IPS-15b (cell line): ENCODE results near the gene CDNF.

ENCODE experiments used
- H3K27me3 ChIP-seq: one replicate; pipeline ENCODE4 v1.6.1; 2013; ENCODE audit warnings: low read length; ENCODE audit not compliant: control insufficient read depth, insufficient read depth
- H3K36me3 ChIP-seq: one replicate; pipeline ENCODE4 v1.6.1; 2013; ENCODE audit warnings: low read length; ENCODE audit not compliant: control insufficient read depth, insufficient read depth
- H3K4me1 ChIP-seq: one replicate; pipeline ENCODE4 v1.6.1; 2013; ENCODE audit warnings: mild to moderate bottlenecking, low read length; ENCODE audit not compliant: control insufficient read depth, insufficient read depth
- H3K4me3 ChIP-seq: one replicate; pipeline ENCODE4 v1.5.1; 2013; ENCODE audit warnings: low read depth, low read length
- H3K9ac ChIP-seq: one replicate; pipeline ENCODE4 v1.6.1; 2013; ENCODE audit warnings: low read depth, mild to moderate bottlenecking, low read length
- H3K9me3 ChIP-seq: one replicate; pipeline ENCODE4 v1.6.1; 2013; ENCODE audit warnings: mild to moderate bottlenecking, low read length; ENCODE audit not compliant: control insufficient read depth, insufficient read depth

Gene CDNF

DNA sequence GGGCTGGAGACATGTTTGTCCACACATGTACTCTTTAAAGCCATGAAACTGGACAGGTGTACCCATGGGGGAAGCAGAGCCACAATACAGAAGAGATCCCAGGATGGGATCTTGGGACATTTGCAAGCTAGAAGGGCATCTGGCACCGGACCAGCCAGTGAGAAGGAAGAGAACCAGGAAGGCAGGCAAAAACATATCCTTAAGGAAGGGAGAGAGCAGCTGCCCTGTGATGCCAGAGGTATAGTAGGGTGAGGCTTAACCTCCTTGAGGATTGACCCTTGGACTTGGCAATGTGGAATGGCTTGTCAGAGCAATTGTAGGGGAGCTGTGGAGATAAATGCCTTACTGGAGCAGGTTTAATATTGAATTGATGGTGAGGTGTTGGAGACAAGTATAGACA lies 23.0 kb upstream of the CDNF start:
- H3K36me3 ChIP-seq, result no peaks in the 10 kb centered on the region

DNA sequence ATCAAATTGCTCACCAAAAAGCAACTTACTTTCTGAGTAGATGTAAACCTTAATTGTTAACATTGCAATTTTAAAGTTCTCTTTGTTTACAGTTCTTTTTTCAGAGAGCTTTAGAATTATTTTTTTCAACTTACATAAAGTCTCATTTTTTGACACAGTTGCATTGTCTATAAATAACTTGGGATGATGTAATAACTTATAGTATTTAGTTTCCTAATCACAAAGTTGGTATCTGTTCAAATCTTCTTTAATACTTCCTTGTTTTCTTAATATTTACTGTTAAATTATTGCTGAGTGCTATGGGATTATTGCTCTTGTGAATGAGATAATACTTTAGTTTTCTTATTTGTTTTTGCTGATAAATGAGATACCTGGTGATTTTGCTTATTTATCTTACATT lies 21.9 kb upstream of the CDNF start:
- Histone ChIP-seq H3K36me3 (no peaks in the 10 kb centered on the region), H3K4me3 (no peak overlapping the region), H3K9ac (no peak overlapping the region), H3K27me3 (no peaks in the 10 kb centered on the region), H3K4me1 (no peaks in the 10 kb centered on the region), H3K9me3 (no peaks in the 10 kb centered on the region)

More for the DNA sequence above, 23.0 kb upstream of the CDNF start:
- H3K27me3 ChIP-seq, result no peaks in the 10 kb centered on the region
- no peaks in the 10 kb centered on the region for H3K4me1 ChIP-seq
- H3K9me3 ChIP-seq, result no peaks in the 10 kb centered on the region
- H3K9ac ChIP-seq, result no peak overlapping the region
- H3K4me3 ChIP-seq, result no peak overlapping the region

DNA sequence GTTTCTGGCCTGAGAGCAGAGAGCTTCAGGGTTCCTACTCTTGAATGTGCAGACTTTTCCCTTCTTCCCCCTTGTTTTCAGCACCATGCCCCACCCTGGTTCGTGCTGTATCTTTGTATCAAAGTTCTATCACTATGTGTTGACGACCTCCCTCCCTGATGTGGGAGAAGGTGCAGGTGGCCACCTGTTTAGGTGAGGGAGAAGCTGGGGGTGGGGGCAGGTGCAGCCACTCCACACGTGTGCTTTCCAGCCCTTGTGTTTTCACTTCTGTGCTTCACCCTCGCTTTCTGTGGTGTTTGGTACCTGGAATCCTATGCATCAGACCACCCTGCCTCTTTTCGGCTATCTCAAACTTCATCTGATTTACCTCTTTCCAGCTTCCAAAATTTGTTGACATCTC lies 21.2 kb upstream of the CDNF start:
- H3K9ac ChIP-seq, result no peak overlapping the region
- no peak overlapping the region for H3K4me3 ChIP-seq
- no peaks in the 10 kb centered on the region for H3K27me3 ChIP-seq
- no peaks in the 10 kb centered on the region for H3K4me1 ChIP-seq
- H3K36me3 ChIP-seq, result no peaks in the 10 kb centered on the region
- no peaks in the 10 kb centered on the region for H3K9me3 ChIP-seq

DNA sequence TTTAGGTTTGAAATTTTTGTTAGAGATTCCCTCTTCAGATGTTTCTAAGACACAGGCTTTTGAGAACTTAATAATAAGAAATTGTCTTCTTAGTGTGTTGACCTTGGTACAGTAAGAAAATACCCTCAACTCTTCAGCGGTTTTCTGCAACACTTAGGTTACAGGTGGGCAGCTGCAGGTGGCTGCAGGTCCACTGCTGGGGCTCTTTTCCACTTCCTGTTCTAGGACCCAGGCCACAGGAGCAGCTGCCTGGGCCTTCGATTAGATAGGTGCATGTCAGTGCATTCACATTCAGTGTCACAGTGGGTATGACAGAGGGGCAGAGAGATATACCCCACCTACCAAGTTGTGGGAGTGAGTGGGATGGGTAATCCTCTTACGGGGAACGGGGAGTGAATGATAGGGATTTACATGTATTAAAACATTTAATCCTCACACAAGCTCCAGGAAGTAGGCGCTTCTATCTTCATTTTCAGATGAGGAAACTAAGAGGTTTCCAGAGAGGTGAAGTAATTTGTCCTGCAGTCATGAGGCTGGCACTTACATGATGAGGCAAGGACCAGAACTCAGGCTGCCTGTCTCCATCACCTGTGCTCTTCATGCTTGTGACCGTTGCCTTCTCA lies 20.6 kb upstream of the CDNF start:
- H3K4me1 ChIP-seq, result no peaks in the 10 kb centered on the region
- no peak overlapping the region for H3K4me3 ChIP-seq
- H3K36me3 ChIP-seq, result no peaks in the 10 kb centered on the region
- no peaks in the 10 kb centered on the region for H3K27me3 ChIP-seq
- H3K9me3 ChIP-seq, result no peaks in the 10 kb centered on the region
- H3K9ac ChIP-seq, result no peak overlapping the region

DNA sequence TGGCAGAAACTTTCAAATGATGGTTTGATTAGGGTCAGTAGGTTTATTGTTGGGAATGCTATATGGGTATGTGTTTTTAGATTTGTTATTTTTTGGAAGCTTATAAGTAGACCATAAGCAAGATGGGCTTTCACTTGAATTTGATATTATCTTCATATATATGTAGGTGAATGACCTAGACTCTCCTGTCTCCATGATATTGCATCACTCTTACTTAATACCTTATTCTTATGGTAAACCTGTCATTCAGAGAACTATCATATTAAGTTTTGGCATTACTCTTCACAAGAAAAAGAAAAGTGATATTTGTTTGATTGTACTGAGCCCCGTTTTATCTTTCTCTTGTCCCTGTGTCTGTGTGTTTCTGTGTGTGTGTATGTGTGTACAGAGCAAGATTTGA lies 17.6 kb upstream of the CDNF start:
- H3K36me3 ChIP-seq, result no peaks in the 10 kb centered on the region

DNA sequence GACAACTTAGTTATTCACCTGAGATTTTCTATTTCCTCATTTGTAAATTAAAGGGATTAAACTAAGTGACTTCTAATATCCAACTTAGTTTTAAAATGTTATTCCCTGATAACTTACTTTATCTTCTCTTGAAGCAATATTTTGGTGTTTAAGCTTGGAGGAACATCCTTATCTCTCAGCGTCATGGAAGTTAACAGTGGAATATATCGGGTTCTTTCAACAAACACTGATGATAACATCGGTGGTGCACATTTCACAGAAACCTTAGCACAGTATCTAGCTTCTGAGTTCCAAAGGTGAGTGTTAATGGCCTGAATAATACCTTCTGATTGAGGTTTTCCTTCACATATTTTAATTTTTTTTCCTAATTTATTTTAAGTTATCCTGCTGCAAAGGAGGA lies 14.4 kb upstream of the CDNF start:
- Histone ChIP-seq H3K36me3 (no peaks in the 10 kb centered on the region), H3K9ac (no peak overlapping the region), H3K4me1 (no peaks in the 10 kb centered on the region), H3K4me3 (no peak overlapping the region), H3K27me3 (no peaks in the 10 kb centered on the region), H3K9me3 (no peaks in the 10 kb centered on the region)

More for the DNA sequence above, 17.6 kb upstream of the CDNF start:
- no peaks in the 10 kb centered on the region for H3K4me1 ChIP-seq
- H3K4me3 ChIP-seq, result no peak overlapping the region
- H3K27me3 ChIP-seq, result no peaks in the 10 kb centered on the region
- no peaks in the 10 kb centered on the region for H3K9me3 ChIP-seq
- H3K9ac ChIP-seq, result no peak overlapping the region

DNA sequence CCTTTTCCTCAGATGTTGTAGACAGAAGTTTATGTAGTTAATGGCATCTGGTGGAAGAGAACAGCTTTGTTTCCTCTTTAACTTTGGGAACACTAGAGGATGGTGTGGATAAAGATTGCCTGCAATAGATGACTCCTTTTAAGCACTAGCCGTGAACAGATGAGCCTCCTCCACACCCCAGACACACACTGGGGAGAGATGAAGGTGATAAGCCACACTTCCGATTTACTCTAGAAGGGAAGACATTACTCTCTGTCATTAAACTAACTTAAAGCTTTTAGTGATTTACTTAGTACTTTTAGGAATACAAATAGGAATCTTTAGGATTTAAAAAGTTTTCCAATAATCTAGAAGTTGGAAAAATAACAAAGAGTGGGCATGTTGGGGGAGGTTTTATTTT lies 7.1 kb upstream of the CDNF start:
- Histone ChIP-seq H3K27me3 (no peaks in the 10 kb centered on the region), H3K9me3 (no peaks in the 10 kb centered on the region), H3K4me3 (no peak overlapping the region), H3K9ac (no peak overlapping the region), H3K4me1 (no peaks in the 10 kb centered on the region), H3K36me3 (peaks cover 27% of the 10 kb centered on the region)

DNA sequence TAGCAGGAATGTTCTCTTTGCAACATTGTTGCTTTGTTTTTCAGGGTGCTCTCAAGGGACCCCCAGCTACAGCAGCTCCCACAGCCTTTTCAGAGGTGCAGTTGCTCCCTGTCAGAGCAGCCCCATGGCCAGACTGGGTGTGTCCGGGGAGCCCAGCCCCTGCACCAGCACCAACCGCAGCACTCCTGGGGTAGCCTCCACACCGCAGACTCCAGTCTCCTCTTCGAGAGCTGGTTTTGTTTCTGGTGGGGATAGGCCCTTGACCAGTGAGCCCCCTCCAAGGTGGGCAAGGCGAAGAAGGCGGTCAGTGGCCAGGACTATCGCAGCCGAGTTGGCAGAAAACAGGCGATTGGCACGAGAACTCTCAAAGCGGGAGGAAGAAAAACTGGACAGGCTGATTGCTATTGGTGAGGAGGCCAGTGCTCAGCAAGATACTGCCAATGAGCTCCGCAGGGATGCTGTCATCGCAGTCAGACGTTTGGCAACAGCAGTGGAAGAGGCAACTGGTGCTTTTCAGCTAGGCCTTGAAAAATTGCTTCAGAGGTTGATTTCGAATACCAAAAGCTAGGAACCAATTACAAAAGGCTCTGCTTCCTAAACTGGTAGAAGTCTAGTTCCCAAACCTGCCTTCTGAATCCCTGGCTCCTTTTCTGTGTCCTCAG lies 5.6 kb upstream of the CDNF start:
- H3K4me1 ChIP-seq, result peaks cover 2% of the 10 kb centered on the region
- H3K9ac ChIP-seq, result no peak overlapping the region
- no peaks in the 10 kb centered on the region for H3K27me3 ChIP-seq
- H3K9me3 ChIP-seq, result no peaks in the 10 kb centered on the region
- H3K4me3 ChIP-seq, result no peak overlapping the region
- peaks cover 27% of the 10 kb centered on the region for H3K36me3 ChIP-seq

DNA sequence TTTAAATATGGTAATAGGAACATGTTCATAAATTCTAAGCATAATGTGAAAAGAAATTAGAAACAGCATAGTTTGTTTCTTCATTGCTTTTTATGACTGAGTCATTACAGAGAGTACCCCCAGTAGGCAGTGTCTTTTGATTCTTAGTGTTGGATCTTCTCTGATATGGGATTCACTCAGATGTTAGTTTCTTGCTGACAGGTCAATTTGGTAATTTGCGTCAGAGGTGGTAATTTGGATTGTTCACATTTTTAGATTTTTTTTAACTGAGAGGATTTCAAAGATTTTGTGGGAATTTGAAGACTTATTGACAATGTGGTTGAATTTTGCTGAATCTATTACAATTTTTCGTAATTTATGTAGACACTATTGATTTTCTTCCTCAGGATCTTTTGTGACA lies 2.3 kb upstream of the CDNF start:
- peaks cover 25% of the 10 kb centered on the region for H3K36me3 ChIP-seq
- H3K9ac ChIP-seq, result no peak overlapping the region
- H3K9me3 ChIP-seq, result no peaks in the 10 kb centered on the region
- H3K4me1 ChIP-seq, result peaks cover 2% of the 10 kb centered on the region
- H3K27me3 ChIP-seq, result no peaks in the 10 kb centered on the region
- no peak overlapping the region for H3K4me3 ChIP-seq

DNA sequence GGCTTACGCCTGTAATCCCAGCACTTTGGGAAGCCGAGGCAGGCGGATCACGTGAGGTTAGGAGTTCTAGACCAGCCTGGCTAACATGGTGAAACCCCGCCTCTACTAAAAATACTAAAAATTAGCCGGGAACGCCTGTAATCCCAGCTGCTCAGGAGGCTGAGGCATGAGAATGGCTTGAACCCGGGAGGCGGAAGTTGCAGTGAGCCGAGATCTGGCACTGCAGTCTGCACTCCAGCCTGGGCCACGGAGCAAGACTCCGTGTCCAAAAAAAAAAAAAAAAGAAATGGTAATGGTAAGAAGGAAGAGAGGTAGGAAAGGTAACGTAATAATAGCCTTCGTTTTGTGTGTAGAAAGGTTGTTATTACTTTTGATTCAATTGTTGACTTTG lies 1.5 kb upstream of the CDNF start:
- Histone ChIP-seq H3K4me3 (peak overlapping the region; percentile 95), H3K4me1 (peaks cover 2% of the 10 kb centered on the region), H3K36me3 (peaks cover 25% of the 10 kb centered on the region), H3K9me3 (no peaks in the 10 kb centered on the region), H3K9ac (peak overlapping the region; percentile 96), H3K27me3 (no peaks in the 10 kb centered on the region)

DNA sequence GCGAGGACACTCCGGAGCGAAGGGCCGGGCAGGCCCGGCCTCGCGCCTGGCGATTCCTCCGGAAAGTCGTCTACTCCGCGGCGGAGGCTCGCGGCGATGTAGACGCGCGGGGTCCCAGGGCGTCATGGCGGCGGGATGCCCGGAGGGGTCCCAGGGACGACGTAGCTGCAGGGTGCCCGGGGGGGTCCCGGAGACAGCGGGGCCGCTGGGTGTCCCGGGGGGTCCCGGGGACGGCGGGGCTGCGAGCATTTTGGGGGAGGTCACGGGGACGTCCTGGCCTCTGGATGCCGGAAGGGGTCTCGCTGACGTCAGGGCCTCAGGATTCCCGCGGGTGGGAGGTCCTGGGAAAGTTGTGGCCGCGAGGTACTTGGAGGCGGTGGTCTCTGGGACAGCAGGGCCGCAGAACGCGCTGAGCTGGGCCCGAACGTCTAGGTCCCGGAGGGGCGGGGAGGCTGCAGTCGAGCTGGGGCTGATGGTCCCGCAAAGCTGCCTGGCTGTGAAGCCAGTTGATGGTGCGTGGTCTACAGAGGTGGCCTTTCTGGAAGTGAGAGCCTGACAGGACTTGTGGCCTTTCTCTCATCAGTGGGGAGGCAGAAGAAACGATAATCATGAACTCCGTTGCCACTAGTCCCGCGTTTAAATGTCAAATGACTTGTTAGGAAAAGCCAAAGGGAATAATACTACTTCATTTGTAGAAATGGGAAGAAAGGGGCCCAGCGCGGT lies 906 bp upstream of the CDNF start:
- Histone ChIP-seq H3K27me3 (no peaks in the 10 kb centered on the region), H3K36me3 (peaks cover 25% of the 10 kb centered on the region), H3K4me3 (peak overlapping the region; percentile 95), H3K9ac (peak overlapping the region; percentile 96), H3K9me3 (no peaks in the 10 kb centered on the region), H3K4me1 (peaks cover 2% of the 10 kb centered on the region)
